SK-N-SH (cell line): ENCODE measurements around the gene GBP7. TPM values are rescaled to one million over a fixed set of nuclear protein-coding genes. Genes with fewer than 3 reads are reported as not detected.

Experiments used
- CTCF ChIA-PET: fragments of 300-600, 350-600 bp; formaldehyde crosslinking; extraction: SDS; loops from one replicate; lab custom pipeline; 2021; lab: Yijun Ruan, JAX
- POLR2A ChIA-PET: fragments of 350-600 bp; sonication (Branson Sonifier 250); formaldehyde crosslinking; extraction: SDS; loops from one replicate; lab custom pipeline; 2020; ENCODE audit warnings: antibody characterized with exemption, inconsistent platforms; lab: Yijun Ruan, JAX
- DNase-seq: peaks from one replicate; pipeline ENCODE4 v3.0.0; 2012
- H2AFZ ChIP-seq: fragments of 200-600 bp; sonication (generic); 2 replicates; pipeline ENCODE4 v1.8.1; 2016; ENCODE audit warnings: antibody characterized with exemption, mild to moderate bottlenecking, low read depth
- H3F3A ChIP-seq: fragments of 200-600 bp; sonication (generic); replicated peaks from 2 replicates; pipeline ENCODE3; 2016; ENCODE audit warnings: antibody characterized with exemption, mild to moderate bottlenecking; ENCODE audit not compliant: insufficient read depth
- H3K27ac ChIP-seq, 2 experiments: fragments of 200-500 bp in 1 of 2; fragments of 200-600 bp in 1 of 2; sonication (Bioruptor generic) in 1 of 2; sonication (generic), shearing (Covaris generic) in 1 of 2; 2 replicates each; pipeline versions ENCODE4 v1.5.1 to v1.6.1; 2014 to 2016; ENCODE audit warnings: low read depth in 2 of 2, inconsistent platforms in 1 of 2, low read length in 1 of 2, mild to moderate bottlenecking in 1 of 2, mixed read lengths in 1 of 2
- H3K27me3 ChIP-seq: fragments of 200-600 bp; sonication (generic), shearing (Covaris generic); 2 replicates; pipeline ENCODE4 v1.6.1; 2016; ENCODE audit warnings: mixed run types; ENCODE audit not compliant: insufficient read depth
- H3K36me3 ChIP-seq, 2 experiments: fragments of 200-500 bp in 1 of 2; fragments of 200-600 bp in 1 of 2; sonication (Bioruptor generic) in 1 of 2; sonication (generic) in 1 of 2; replicated peaks in 1 of 2; 2 replicates each; pipeline versions ENCODE3 to v1.5.1; 2014 to 2016; ENCODE audit warnings: low read length in 1 of 2, mild to moderate bottlenecking in 1 of 2; ENCODE audit not compliant: insufficient read depth in 2 of 2, control insufficient read depth in 1 of 2
- H3K4me1 ChIP-seq, 2 experiments: fragments of 200-500 bp in 1 of 2; fragments of 200-600 bp in 1 of 2; sonication (Bioruptor generic) in 1 of 2; sonication (generic), shearing (Covaris generic) in 1 of 2; 2 replicates each; pipeline versions ENCODE4 v1.5.1 to v1.6.1; 2014 to 2016; ENCODE audit warnings: low read depth in 1 of 2, low read length in 1 of 2, mixed run types in 1 of 2; ENCODE audit not compliant: insufficient read depth in 2 of 2, control insufficient read depth in 1 of 2
- H3K4me2 ChIP-seq: fragments of 200-600 bp; sonication (generic), shearing (Covaris generic); 2 replicates; pipeline ENCODE4 v1.6.1; 2017; ENCODE audit warnings: mixed run types
- H3K4me3 ChIP-seq, 2 experiments: fragments of 200-500 bp in 1 of 2; fragments of 200-600 bp in 1 of 2; sonication (Bioruptor generic) in 1 of 2; sonication (generic), shearing (Covaris generic) in 1 of 2; 2 replicates each; pipeline versions ENCODE4 v1.5.1 to v1.8.1; 2014 to 2016; ENCODE audit warnings: low read depth in 2 of 2, inconsistent platforms in 1 of 2, low read length in 1 of 2, mild to moderate bottlenecking in 1 of 2, mixed read lengths in 1 of 2, moderate library complexity in 1 of 2
- H3K79me2 ChIP-seq: fragments of 200-600 bp; sonication (generic); 2 replicates; pipeline ENCODE4 v1.8.1; 2017; ENCODE audit warnings: mild to moderate bottlenecking; ENCODE audit not compliant: insufficient read depth
- H3K9ac ChIP-seq: fragments of 200-600 bp; sonication (generic); 2 replicates; pipeline ENCODE4 v1.6.1; 2017; ENCODE audit warnings: mixed run types
- H3K9me2 ChIP-seq: fragments of 200-600 bp; sonication (generic); 2 replicates; pipeline ENCODE4 v1.6.1; 2017; ENCODE audit warnings: mixed run types
- H3K9me3 ChIP-seq: fragments of 200-600 bp; sonication (generic); 2 replicates; pipeline ENCODE4 v1.6.1; 2017; ENCODE audit warnings: mixed run types, mild to moderate bottlenecking, moderate library complexity
- H4K20me1 ChIP-seq: fragments of 200-600 bp; sonication (generic); 2 replicates; pipeline ENCODE4 v1.6.1; 2017; ENCODE audit warnings: mild to moderate bottlenecking, mixed run types; ENCODE audit not compliant: insufficient read depth
- CTCF ChIP-seq: fragments of 200-600 bp; sonication (generic); IDR thresholded peaks from 2 replicates; pipeline ENCODE4 v1.6.1; 2017; ENCODE audit warnings: antibody characterized with exemption, mild to moderate bottlenecking, moderate library complexity
- EP300 ChIP-seq, 2 experiments: IDR thresholded peaks; 2 replicates each; pipeline versions ENCODE4 v1.4.0 to v1.6.1; 2012; ENCODE audit warnings: borderline replicate concordance in 1 of 2, low read depth in 1 of 2, low read length in 1 of 2
- FOXM1 ChIP-seq: IDR thresholded peaks from 2 replicates; pipeline ENCODE4 v1.4.0; 2012; ENCODE audit warnings: low read depth, mild to moderate bottlenecking
- GATA2 ChIP-seq: sonication (generic); formaldehyde crosslinking; IDR thresholded peaks from 2 replicates; pipeline ENCODE4 v1.5.0; 2020; ENCODE audit warnings: mild to moderate bottlenecking, missing genetic modification reagents
- IRF3 ChIP-seq: fragments of 150-350 bp; IDR thresholded peaks from 2 replicates; pipeline ENCODE4 v1.6.1; 2016; ENCODE audit warnings: mild to moderate bottlenecking, low read depth, low read length
- JUND ChIP-seq: IDR thresholded peaks from 2 replicates; pipeline ENCODE4 v1.4.0; 2012
- MEF2A ChIP-seq: IDR thresholded peaks from 2 replicates; pipeline ENCODE4 v1.4.0; 2012; ENCODE audit warnings: low read depth, borderline replicate concordance
- NRF1 ChIP-seq: IDR thresholded peaks from 2 replicates; pipeline ENCODE4 v1.6.1; 2012; ENCODE audit warnings: low read depth, mild to moderate bottlenecking, low read length
- RCOR1 ChIP-seq: fragments of 150-350 bp; IDR thresholded peaks from 2 replicates; pipeline ENCODE4 v1.6.1; 2017; ENCODE audit warnings: antibody characterized with exemption, low read length
- RFX5 ChIP-seq: IDR thresholded peaks from 2 replicates; pipeline ENCODE4 v1.6.1; 2012; ENCODE audit warnings: mild to moderate bottlenecking, improper control_type of control experiment, low read length
- RXRA ChIP-seq: IDR thresholded peaks from 2 replicates; pipeline ENCODE4 v1.4.0; 2012; ENCODE audit warnings: low read depth, mild to moderate bottlenecking, borderline replicate concordance
- SMC3 ChIP-seq: IDR thresholded peaks from 2 replicates; pipeline ENCODE4 v1.6.1; 2012; ENCODE audit warnings: low read depth, low read length, improper control_type of control experiment
- TCF12 ChIP-seq: IDR thresholded peaks from 2 replicates; pipeline ENCODE4 v1.4.0; 2012
- USF2 ChIP-seq: fragments of 150-350 bp; IDR thresholded peaks from 2 replicates; pipeline ENCODE4 v1.6.1; 2017; ENCODE audit warnings: antibody characterized with exemption, low read length, low read depth, borderline replicate concordance
- YY1 ChIP-seq: IDR thresholded peaks from 2 replicates; pipeline ENCODE4 v1.4.0; 2012; ENCODE audit warnings: low read depth, mild to moderate bottlenecking
- ZBTB33 ChIP-seq: IDR thresholded peaks from 2 replicates; pipeline ENCODE4 v1.4.0; 2012; ENCODE audit warnings: low read depth, borderline replicate concordance
- polyA plus RNA-seq, 3 experiments: library from polyadenylated mRNA; depleted of rRNA; stranded (reverse); fragments of >200 nt; gene quantifications; 2 replicates each; pipeline ENCODE4 v1.2.3, GENCODE V29; 2012

Gene GBP7
- polyA plus RNA-seq, 1 of the 3 experiments (the other 2 are of a cell fraction) = not detected

GRCh38 chr1:89172468-89173143 lies 3.2 kb downstream of the GBP7 start (continued):
- TF ChIP-seq CTCF (no peak), RFX5 (no peak)

GRCh38 chr1:89171067-89171438 lies 4.8 kb downstream of the GBP7 start:
- no peak overlapping the region for H3K4me2 ChIP-seq
- H3K9me2 ChIP-seq = no peaks in the 10 kb centered on the region
- no peak for DNase-seq
- H3K27ac ChIP-seq = no peak overlapping the region
- no peak overlapping the region for H3K4me3 ChIP-seq
- no peaks in the 10 kb centered on the region for H3K4me1 ChIP-seq
- CTCF ChIA-PET = no interaction called here
- H3K79me2 ChIP-seq = no peaks in the 10 kb centered on the region
- no peak for TF ChIP-seq TCF12
- no peak for TF ChIP-seq FOXM1
- TF ChIP-seq NRF1 = no peak
- TF ChIP-seq EP300 (IDR thresholded peaks at IDR 0.05; ENCODE audit: borderline replicate concordance in 1 of 2, low read depth in 1 of 2, low read length in 1 of 2) = no peak
- TF ChIP-seq YY1 = no peak
- TF ChIP-seq MEF2A = no peak
- TF ChIP-seq IRF3 = no peak
- no peak for TF ChIP-seq USF2
- TF ChIP-seq JUND = no peak
- TF ChIP-seq SMC3 = no peak
- TF ChIP-seq GATA2 (CRISPR knock-in tag) = no peak
- TF ChIP-seq RCOR1 = no peak
- TF ChIP-seq RXRA = no peak
- no peak for TF ChIP-seq ZBTB33
- H3K27me3 ChIP-seq = no peaks in the 10 kb centered on the region
- no peaks in the 10 kb centered on the region for H3K36me3 ChIP-seq
- H3K9ac ChIP-seq = no peak overlapping the region
- H4K20me1 ChIP-seq = no peaks in the 10 kb centered on the region
- POLR2A ChIA-PET = no interaction called here
- H3F3A ChIP-seq = no peaks in the 10 kb centered on the region
- H3K9me3 ChIP-seq = no peaks in the 10 kb centered on the region
- H2AFZ ChIP-seq = no peak overlapping the region
